ENCODE results near the gene SPEN. TPM values are rescaled to one million over a fixed set of nuclear protein-coding genes. Genes with fewer than 3 reads are reported as not detected.

Gene SPEN
- total and polyA plus RNA-seq, 2 of the 13 experiments (the other 11 are each of a cell fraction or from before 2014, with no cell fraction given) = 4.8 to 14.0 TPM

DNA sequence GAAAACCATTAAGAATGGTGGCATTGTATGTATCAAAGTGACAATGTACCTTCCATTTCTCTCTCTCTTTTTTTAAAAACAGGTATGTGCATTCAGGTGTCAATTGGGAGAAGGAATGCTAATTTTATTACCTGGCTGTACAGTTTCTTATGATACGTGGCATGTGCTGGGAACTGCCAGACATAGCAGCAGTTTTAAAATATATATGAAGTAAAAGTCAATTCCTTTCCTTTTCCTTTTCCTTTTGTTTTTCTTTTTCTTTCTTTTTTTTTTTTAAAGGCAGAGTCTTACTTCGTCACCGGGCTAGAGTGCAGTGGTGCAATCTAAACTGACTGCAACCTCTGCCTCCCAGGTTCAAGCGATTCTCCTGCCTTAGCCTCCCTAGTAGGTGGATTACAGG lies 37.0 kb downstream of the SPEN start:
- POLR2A ChIA-PET = no interaction called here
- H3K27ac ChIP-seq (ENCODE audit: extremely low read length, insufficient read depth, low read length) = no peak overlapping the region
- in situ Hi-C loops (cut with HindIII; ENCODE audit: extremely low pct_ligation_motif_present, low pct_unique_long_range_greater_than_20kb) = no loop called here
- H3K4me2 ChIP-seq (ENCODE audit: low read depth, low read length) = no peak overlapping the region
- no peak for TF ChIP-seq NCOA2 (CRISPR knock-in tag; IDR thresholded peaks at IDR 0.05)
- TF ChIP-seq SSRP1 (CRISPR knock-in tag; IDR thresholded peaks at IDR 0.05) = no peak
- no peak for TF ChIP-seq ZNF337 (CRISPR knock-in tag; IDR thresholded peaks at IDR 0.05; ENCODE audit: borderline replicate concordance, low read depth)
- TF ChIP-seq DNMT1 (CRISPR knock-in tag; IDR thresholded peaks at IDR 0.05) = no peak
- no peak for TF ChIP-seq NBN (conservative IDR thresholded peaks at IDR 0.05)
- no peak for TF ChIP-seq NFAT5 (CRISPR knock-in tag; IDR thresholded peaks at IDR 0.05)
- TF ChIP-seq ZFP1 (CRISPR knock-in tag; IDR thresholded peaks at IDR 0.05) = no peak
- TF ChIP-seq HNRNPK (IDR thresholded peaks at IDR 0.05; ENCODE audit: low read depth, low read length, poor library complexity, severe bottlenecking) = no peak
- no peak for TF ChIP-seq MLX (CRISPR knock-in tag; IDR thresholded peaks at IDR 0.05)
- TF ChIP-seq KLF12 (CRISPR knock-in tag; IDR thresholded peaks at IDR 0.05; ENCODE audit: borderline replicate concordance) = no peak
- TF ChIP-seq HDAC6 (IDR thresholded peaks at IDR 0.05; ENCODE audit: low read depth, low read length) = no peak
- no peak for TF ChIP-seq MEIS2 (CRISPR knock-in tag; IDR thresholded peaks at IDR 0.05)
- TF ChIP-seq PRMT3 (CRISPR knock-in tag; IDR thresholded peaks at IDR 0.05; ENCODE audit: borderline replicate concordance, low read depth) = no peak
- TF ChIP-seq ZNF709 (CRISPR knock-in tag; IDR thresholded peaks at IDR 0.05) = no peak
- TF ChIP-seq CSRNP1 (CRISPR knock-in tag; IDR thresholded peaks at IDR 0.05) = no peak
- TF ChIP-seq ZNF878 (CRISPR knock-in tag; IDR thresholded peaks at IDR 0.05) = no peak
- ATAC-seq = no peak
- no TSS peak for BruUV-seq (replicated peaks)
- H3K36me3 ChIP-seq (replicated peaks in 1 of 2; ENCODE audit: control insufficient read depth in 1 of 2, insufficient read depth in 2 of 2, low read length in 2 of 2) = peaks cover 0 to 16% of the 10 kb centered on the region in 2 experiments; a peak in 3 of 5 replicates
- no peak overlapping the region for H3K4me3 ChIP-seq (replicated peaks in 1 of 3; ENCODE audit: insufficient read depth in 1 of 3, low read depth in 2 of 3, low read length in 3 of 3)
- H2AFZ ChIP-seq (ENCODE audit: low read length) = no peak overlapping the region
- H3K4me1 ChIP-seq (ENCODE audit: insufficient read depth, low read length) = peaks cover 20% of the 10 kb centered on the region
- no peak for DNase-seq (ENCODE audit: low spot score)
- no peak overlapping the region for H3K9ac ChIP-seq (ENCODE audit: insufficient read depth, low read depth, low read length)
- CTCF ChIA-PET (ENCODE audit: low intra/inter-chr PET ratio, low total read pairs) = no interaction called here
- intact Hi-C loops (cut with micrococcal nuclease; ENCODE audit: unreplicated experiment) = no loop called here
- no peak for FAIRE-seq
- peaks cover 29% of the 10 kb centered on the region for H4K20me1 ChIP-seq (ENCODE audit: insufficient read depth, low read length)
- peaks cover 90% of the 10 kb centered on the region for H3K79me2 ChIP-seq (ENCODE audit: insufficient read depth, low read length)
- WGBS (ENCODE audit: low lambda C conversion rate) = 94% methylated on average over 4 of the region's 4 CpGs
- H3K9me3 ChIP-seq (ENCODE audit: low read length) = no peaks in the 10 kb centered on the region
- H3K27me3 ChIP-seq (ENCODE audit: control insufficient read depth in 1 of 2, insufficient read depth in 2 of 2, low read length in 2 of 2) = no peaks in the 10 kb centered on the region
